Right hindlimb (tissue), 1 donor: ENCODE measurements around the gene REPS1.

Experiments
- DNase-seq: peaks from one replicate; pipeline ENCODE4 v3.0.0-alpha.2; 2018

REPS1 gene

GRCh38 chr6:138920906-138921305 is 67.1 kb downstream of the REPS1 start:
- DNase-seq, result no peak

DNA sequence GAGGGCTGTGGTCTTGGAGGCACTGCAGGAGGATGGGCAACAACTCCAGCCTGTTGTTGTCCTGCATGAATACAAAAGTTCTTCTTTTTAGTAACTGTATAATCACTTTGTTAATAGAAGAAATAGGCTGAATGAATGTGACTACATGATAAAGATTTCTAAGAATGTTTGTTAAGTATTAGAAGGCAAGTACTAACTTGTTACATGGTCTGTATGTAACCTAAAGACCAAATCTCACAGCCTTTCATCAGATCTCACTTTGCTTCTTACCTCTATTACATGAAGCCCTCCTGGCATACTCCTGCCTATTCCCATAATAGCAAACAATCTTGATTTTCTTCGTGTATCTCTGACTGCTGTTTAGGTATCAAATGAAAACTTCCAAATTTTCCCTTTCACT is 73.4 kb downstream of the REPS1 start:
- no peak for DNase-seq

DNA sequence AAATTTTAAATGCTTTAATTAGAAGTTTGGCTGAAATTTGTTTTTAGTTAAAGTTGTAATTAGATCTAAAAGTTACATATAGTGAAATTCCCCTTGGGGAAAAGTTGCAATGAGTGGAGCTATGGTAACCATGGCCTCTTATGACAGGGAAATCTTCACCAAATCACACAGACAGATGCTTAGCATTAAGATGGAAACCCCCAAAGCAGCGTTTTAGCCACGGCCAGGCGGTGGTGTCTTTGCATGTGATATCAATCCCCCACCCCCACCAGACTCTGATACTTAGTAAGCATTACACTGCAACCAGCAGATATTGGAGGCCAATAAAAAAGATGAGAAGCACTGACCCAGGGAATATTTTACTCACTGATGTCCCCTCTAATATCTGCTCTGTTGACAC is 75.7 kb downstream of the REPS1 start:
- DNase-seq, result no peak

GRCh38 chr6:138909975-138910374 is 78.1 kb downstream of the REPS1 start:
- DNase-seq, result no peak

- DNase-seq, result no peak
These were observed 78.5 kb downstream of the REPS1 start for GRCh38 chr6:138909511-138909910.

DNA sequence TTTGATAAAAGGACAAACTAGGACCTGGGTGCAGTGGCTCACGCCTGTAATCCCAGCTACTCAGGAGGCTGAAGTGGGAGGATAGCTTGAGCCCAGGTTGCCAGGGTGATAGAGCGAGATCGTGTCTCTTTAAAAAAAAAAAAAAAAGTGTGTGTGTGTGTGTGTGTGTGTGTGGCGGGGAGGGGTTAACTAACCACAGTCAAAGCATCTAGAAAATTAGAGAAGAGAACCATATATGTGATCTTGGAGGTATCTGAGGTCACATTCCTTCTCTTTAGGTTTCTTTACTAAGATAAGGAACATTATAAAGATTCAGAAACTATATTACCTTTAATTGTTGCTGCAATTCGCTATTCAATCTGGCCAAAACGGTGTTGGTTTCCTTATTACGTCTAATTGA is 80.9 kb downstream of the REPS1 start:
- DNase-seq, result no peak

GRCh38 chr6:138897031-138897430 is 91.0 kb downstream of the REPS1 start:
- DNase-seq, result no peak

DNA sequence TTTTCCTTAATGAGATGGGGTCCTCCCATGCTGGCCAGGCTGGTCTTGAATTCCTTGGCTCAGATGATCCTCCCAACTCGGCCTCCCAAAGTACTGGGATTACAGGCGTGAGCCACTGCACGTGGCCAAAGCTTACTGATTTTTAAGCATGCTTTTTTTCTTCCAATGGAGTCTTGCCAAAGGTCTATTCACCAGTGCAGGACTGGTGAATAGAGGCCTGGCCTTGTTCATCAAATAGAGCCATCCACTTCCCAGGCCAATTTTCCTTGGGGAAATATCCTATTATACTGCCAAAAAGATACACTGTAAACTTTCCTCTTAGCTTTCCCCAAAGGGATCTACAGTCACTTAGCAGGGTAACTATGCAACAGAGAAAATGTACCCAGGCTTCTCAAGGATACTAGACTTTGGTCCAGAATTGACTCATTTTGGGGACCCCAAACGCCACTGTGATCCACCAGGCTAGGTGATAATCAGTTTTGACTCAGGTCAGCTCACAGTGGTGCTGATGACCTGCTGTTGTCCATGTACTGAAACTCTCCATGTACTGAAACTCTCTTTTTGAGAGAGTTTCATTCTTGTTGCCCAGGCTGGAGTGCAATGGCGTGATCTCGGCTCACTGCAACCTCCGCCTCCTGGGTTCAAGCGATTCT is 91.8 kb downstream of the REPS1 start:
- no peak for DNase-seq

GRCh38 chr6:138891255-138891986 is 96.6 kb downstream of the REPS1 start:
- no peak for DNase-seq

- DNase-seq, result no peak
These were observed 102.8 kb downstream of the REPS1 start for GRCh38 chr6:138885156-138885819.

GRCh38 chr6:138882369-138883017 is 105.6 kb downstream of the REPS1 start:
- no peak for DNase-seq

- DNase-seq, result no peak
These were observed 114.9 kb downstream of the REPS1 start for GRCh38 chr6:138873191-138873590.

DNA sequence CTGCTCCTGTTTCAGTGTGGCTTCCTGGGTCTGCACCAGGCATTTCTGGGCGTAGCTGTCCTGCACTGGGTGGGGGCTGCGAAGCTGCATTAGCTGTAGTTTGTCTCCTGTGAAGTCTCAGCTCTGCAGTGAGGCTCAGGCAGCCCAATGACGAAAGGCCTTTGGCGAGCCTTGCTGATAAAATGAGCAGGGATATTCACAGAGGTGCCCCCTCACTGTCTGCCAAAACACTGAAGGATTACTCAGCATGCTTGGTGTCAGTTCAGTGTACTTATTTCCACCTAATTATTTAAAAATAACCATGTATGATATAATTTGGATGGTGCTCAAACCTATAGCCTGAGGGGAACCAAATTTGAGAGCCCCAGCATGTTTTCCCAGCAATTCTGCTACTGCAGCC is 118.7 kb downstream of the REPS1 start:
- peak; percentile 60 for DNase-seq

DNA sequence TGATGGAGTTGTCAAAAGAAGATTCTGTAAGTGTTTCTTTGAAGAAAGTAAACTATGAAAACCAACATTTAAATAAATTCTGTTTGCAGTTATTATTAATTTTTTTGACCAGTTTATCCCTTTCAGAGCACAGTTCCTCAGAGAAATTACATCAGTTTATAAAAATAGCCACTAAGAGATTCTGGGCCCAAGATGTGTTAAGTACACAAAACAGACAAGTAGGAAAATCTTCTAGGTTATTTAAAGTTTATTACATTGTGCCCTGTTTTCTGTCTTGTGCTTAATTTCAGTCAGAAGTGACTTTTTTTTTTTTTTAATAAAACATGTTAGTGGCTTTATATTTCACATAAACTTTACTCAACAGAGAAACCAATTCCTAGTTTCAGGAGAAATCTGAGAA is 119.9 kb downstream of the REPS1 start:
- DNase-seq, result no peak

- DNase-seq, result no peak
These were observed 122.5 kb downstream of the REPS1 start for GRCh38 chr6:138865480-138866109.

DNA sequence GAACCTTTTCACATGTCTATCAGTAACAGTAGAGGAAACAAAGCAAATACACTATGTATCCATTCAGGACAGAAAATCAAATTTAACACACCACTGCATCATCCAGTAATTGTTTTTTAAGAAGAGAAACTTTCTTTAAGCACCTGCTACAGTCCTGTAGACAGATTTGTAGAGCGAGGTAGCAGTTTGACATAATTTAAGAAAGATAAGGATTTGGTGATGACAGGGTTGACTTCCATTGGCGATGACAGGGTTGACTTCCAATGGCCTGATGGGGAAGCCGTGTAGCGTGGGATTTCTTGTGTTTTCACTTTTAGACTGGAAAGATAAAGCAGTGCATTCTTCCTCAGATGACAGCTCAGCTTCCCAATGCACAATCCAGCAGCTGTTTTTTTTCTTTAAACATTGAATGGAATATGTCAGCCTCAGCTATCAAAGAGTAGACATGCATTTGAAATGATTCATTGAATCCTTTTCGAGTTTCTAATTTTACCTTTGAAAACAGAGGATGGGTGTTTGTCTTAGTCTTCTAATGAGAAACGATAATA is 123.6 kb downstream of the REPS1 start:
- DNase-seq, result no peak

DNA sequence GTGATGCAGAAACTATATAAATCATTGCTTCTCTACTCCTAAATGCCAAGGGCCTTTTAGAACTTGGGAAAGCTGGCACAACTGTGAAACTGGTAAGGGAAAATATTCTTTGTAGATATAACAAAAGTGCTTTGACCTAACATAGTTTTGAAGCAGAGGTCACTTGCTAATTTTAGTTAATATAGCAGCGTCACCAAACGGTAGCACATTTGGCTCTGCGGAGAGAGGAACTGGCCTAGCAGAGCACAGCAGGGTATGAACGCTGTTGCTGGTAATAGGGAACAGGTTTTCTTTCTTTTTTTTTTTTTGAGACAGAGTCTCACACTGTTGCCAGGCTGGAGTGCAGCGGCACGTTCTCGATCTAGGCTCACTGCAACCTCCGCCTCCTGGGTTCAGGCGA is 124.7 kb downstream of the REPS1 start:
- no peak for DNase-seq

GRCh38 chr6:138862456-138862855 is 125.6 kb downstream of the REPS1 start:
- peak; percentile 49 for DNase-seq

GRCh38 chr6:138857775-138858174 is 130.3 kb downstream of the REPS1 start:
- DNase-seq, result no peak

DNA sequence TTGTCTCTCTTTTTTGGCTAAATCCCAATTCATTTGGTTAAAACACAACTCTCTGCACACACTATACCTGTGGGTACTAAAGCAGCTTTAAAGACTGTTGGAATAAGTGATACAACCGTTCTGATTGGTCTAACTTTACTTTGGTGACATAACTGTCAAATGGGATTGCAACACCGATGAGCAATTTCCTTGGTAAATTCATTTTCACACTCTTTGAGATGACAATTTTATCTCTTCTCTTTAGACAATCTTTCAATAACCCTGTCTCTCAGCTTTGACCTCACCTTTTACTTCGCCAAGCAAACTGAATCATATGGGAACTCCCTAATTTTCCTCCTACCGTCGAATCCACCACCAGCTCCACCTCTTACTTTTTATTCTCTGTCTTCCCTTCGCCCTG is 131.4 kb downstream of the REPS1 start:
- no peak for DNase-seq
